GM19328 (cell line): ENCODE data around the gene MID1.

Experiments
- ATAC-seq: cut with Tn5 transposase; IDR thresholded peaks from one replicate; pipeline ENCODE4 v1.9.1; 2021; ENCODE audit warnings: mild to moderate bottlenecking, moderate library complexity; ENCODE audit not compliant: unreplicated experiment

MID1 gene

DNA sequence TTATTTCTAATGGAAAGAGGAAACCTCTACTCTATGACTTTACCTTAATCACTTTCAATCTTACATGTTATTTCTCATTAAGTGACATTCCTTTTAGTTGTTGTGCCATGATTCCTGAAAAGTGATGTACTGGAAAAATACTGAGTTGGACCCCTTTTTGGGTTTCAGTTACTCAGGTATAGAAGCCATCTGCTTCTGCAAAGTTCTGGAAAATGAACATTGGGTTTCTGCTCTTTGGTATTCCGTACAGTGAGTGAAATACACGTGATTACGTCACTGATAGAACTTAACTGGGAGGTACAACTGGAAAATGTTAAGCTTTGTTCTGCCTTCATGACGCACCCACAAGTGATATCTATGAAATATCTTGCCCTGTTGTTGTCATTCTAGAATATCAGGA, 114.7 kb downstream of the MID1 start:
- ATAC-seq, result no peak

GRCh38 chrX:10502961-10503360, 117.4 kb downstream of the MID1 start:
- ATAC-seq, result no peak

- no peak for ATAC-seq
Observed at GRCh38 chrX:10501611-10502010, 118.8 kb downstream of the MID1 start.

- ATAC-seq, result no peak
Observed at GRCh38 chrX:10496345-10496965, 123.9 kb downstream of the MID1 start.

DNA sequence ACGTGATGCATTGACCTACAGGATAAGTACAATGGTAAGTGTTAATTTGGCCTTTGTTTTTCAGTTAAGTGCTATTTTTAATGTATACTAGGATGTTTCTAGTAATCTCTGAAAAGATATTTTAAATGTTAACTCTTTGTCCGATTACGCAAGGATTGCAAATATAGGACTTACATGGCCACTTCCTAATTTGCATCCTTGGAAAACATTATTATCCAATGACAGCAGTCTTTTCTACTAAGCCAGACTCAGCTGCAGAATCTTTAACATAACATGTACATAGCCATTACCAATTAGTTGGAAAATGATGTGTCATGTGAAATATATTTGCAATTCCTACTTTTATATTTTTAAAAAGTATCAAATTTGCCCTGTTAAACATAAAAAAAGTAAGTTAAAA, 124.7 kb downstream of the MID1 start:
- no peak for ATAC-seq

DNA sequence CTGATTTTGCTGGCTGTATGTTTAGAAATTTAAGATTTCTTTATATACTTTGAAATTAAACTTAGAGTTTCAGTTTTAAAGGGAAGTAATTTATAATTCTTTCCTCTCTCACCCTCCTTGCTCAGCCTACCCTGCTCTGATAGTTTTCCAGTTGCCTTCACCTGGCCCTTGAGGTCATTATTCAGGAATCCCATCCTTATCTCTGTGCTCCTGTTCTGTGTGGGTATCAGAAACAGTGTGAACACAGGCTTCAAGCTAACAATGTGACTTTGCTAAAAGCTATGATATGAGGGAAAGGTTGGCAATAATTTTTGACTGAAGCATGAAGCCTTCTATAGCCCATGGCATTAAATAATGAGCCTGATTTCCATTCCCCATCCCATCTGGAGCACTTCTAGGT, 128.1 kb downstream of the MID1 start:
- no peak for ATAC-seq

GRCh38 chrX:10486373-10486772, 134.0 kb downstream of the MID1 start:
- ATAC-seq, result no peak

- ATAC-seq, result no peak
Observed at GRCh38 chrX:10485326-10485725, 135.1 kb downstream of the MID1 start.

GRCh38 chrX:10484683-10485247, 135.6 kb downstream of the MID1 start:
- no peak for ATAC-seq

DNA sequence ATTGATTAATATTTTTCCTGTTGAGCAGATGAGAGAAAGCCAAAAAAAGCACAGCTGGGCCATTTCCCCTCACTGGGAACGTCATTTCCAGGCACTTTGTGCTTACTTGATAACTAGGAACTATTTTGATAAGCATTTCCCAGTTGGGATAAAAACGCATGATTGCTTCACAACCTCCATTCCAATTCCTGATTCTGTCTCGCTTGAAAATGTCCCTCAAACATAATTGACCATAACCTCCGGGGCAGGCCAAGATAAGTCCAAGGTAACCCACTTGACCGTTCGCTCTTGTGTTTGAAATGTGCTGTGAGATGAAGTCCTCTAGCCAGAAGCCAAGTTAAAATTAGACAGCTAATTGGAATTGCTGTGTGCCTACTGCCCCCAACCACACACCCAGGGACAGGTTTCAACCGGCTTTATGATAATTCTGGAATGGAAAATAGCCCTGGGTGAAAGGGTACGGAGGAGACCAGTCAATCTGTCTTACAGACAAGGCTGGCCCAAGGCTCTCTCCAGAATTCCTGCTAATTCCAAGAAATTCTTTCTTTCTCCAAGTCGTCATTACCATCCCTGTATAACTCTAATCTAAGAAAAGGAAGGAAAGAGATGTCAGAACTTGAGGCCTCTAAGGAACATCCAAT, 137.1 kb downstream of the MID1 start:
- ATAC-seq, result no peak

DNA sequence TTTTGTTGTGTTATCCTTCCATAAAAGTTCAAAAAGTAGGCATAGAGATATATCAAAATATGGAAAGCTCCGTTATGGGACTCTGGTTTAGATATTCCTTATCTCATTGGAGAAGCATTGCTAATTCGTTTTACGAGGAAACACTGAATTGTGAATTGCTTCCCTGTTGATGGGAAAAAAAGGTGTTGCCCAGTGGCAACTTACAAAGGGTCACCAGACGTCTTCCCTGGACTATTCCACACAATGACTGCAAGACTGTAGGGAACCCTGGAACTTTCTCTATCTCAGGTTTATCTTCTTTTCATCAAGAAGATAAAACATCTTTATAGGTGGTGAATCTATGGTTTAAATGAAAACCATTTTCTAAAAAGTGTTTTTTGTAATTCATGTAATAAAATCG, 137.7 kb downstream of the MID1 start:
- no peak for ATAC-seq

GRCh38 chrX:10482261-10482660, 138.1 kb downstream of the MID1 start:
- no peak for ATAC-seq

GRCh38 chrX:10480861-10481260, 139.5 kb downstream of the MID1 start:
- ATAC-seq, result no peak

- ATAC-seq, result no peak
Observed at GRCh38 chrX:10479508-10479907, 140.9 kb downstream of the MID1 start.

DNA sequence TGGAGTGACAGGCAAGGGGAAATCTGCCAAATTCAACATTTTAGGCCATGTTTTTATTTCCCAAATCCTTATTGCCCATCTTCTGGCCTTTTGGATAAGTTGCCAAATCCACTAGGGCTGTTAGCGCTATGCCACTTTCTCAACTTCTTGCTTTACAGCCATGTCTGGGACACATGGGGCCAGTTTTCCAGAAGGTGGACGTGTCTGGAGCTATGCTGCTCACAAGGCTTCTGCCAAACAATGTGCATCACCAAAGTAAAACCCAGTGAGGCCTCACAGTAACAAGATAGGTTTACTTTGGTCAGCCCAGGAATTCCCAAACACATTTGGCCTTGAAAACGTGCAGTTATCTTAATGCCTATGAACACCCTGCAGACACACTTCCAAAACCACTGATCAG, 142.9 kb downstream of the MID1 start:
- ATAC-seq, result no peak

GRCh38 chrX:10474913-10475568, 145.3 kb downstream of the MID1 start:
- ATAC-seq, result no peak

DNA sequence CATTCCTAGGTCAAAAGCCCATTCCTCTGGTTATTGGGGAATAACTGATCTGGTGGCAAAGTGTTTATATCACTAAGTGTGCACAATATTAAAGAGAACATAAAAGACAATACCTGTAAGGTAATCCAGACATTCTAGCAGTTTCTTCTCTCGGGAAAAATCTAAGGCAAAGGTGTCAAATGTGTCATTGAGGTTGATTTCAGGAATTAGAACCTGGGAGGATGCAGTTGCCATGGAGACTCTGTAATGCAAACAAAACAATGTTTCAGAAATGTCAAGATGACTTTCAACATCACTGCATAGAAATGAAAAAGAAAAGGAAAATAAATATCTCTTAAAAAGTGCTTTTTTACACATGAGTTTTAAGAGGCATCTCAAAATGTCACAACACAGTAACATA, 145.9 kb downstream of the MID1 start:
- no peak for ATAC-seq

- no peak for ATAC-seq
Observed at GRCh38 chrX:10471418-10471817, 149.0 kb downstream of the MID1 start.

DNA sequence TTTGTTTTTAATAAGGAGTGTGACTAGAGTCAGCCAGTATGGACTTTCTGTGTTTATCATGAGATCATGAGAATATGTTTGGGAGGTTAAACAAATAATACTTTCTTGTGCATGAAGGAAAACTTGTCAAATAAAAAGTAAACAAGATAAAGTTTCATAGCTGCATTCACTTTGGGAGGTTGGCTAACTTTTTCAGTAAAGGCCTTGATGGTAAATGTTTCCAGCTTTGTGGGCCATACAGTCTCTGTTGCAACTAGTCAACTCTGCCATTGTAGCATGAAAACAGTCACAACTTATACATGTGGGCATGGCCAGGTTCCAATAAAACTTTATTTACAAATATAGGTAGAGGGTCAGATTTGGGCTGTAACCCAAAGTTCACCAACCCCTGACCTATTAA, 150.4 kb downstream of the MID1 start:
- no peak for ATAC-seq

DNA sequence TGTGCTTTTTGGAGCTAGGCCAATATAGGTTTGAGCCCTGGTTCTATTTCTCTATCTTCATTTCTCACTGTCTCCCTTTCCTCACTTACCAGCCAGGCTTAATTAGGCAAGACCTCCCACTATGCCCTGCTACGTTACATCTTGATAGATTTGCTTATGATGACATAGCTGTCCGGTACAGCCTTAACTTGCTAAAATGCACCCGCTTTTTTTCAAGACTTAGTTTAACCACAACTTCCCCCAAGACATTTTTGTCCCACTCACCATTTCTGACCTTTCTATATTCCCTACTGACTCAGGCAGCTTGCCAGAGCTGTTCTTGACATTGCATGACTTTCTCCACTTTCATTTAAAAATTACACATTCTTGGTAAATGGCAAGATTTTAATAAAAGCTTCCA, 152.6 kb downstream of the MID1 start:
- ATAC-seq, result no peak

DNA sequence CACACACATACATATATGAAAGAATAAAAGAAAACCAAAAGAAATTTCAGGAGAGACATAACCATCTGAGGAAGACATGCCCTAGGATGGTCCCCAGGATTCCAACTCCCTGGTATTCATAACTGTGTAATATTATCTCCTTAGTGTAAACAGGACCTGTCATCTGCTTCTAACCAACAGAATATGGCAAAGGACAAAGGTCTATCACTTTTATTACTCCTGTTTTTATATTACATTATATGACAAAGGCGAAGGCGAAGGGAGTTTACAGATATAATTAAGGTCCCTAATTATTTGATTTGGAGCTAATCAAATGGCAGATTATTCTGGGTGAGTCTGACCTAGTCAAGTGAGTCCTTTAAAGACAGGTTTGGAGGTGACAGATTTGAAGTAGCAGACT, 155.1 kb downstream of the MID1 start:
- no peak for ATAC-seq

GRCh38 chrX:10457092-10457491, 163.3 kb downstream of the MID1 start:
- no peak for ATAC-seq
